HCT116 (cell line): ENCODE results near the gene TTLL11. TPM values are rescaled to one million over a fixed set of nuclear protein-coding genes. Genes with fewer than 3 reads are reported as not detected.

Experiments
- ATAC-seq: fragments of 200-7000 bp; cut with Tn5 transposase; 2 replicates; pipeline ENCODE4 v1.9.1; 2020; ENCODE audit warnings: mild to moderate bottlenecking, moderate library complexity
- BruUV-seq: library from RNA; stranded (reverse); fragments of 400-500 nt; replicated peaks from 2 replicates; lab custom pipeline; 2021; lab: Mats Ljungman, UMichigan
- CTCF ChIA-PET: fragments of 300-600 bp; sonication (Branson Sonifier 250); formaldehyde crosslinking; loops from one replicate; lab custom pipeline; 2021; ENCODE audit warnings: antibody characterized with exemption; lab: Charles Lee
- POLR2A ChIA-PET: fragments of 300-600, 350-600 bp; sonication (Branson Sonifier 250); formaldehyde crosslinking; loops from one replicate; lab custom pipeline; 2021; ENCODE audit warnings: antibody characterized with exemption; lab: Charles Lee
- RAD21 ChIA-PET, 2 experiments: fragments of 300-600 bp; sonication (Branson Sonifier 250); formaldehyde crosslinking; loops; one replicate each; lab custom pipeline; 2023; ENCODE audit warnings: low total read pairs in 2 of 2; ENCODE audit not compliant: uncharacterized antibody in 2 of 2, unreplicated experiment in 2 of 2, low non-redundant PET in 1 of 2; lab: Charles Lee
- DNase-seq: peaks from one replicate; pipeline ENCODE4 v3.0.0-alpha.2; 2010; ENCODE audit warnings: low read depth, low spot score
- H2AFZ ChIP-seq: fragments of 200-600 bp; shearing (Covaris generic), sonication (generic); 2 replicates; pipeline ENCODE4 v1.6.1; 2017; ENCODE audit warnings: low read depth, mixed run types, mixed read lengths, antibody characterized with exemption, low read length; ENCODE audit not compliant: poor library complexity, severe bottlenecking
- H3K27ac ChIP-seq: 2 replicates; pipeline ENCODE4 v1.5.1; 2012; ENCODE audit warnings: low read depth, low read length
- H3K27me3 ChIP-seq: fragments of 200-600 bp; sonication (generic); 2 replicates; pipeline ENCODE4 v1.6.1; 2016; ENCODE audit warnings: mixed run types, low read length, mixed read lengths; ENCODE audit not compliant: insufficient read depth
- H3K36me3 ChIP-seq, 2 experiments: fragments of 200-500 bp in 1 of 2; fragments of 200-600 bp in 1 of 2; sonication (Bioruptor generic) in 1 of 2; sonication (generic) in 1 of 2; 2 replicates each; pipeline versions ENCODE4 v1.5.1 to v1.6.1; 2014 to 2016; ENCODE audit warnings: low read length in 2 of 2, inconsistent platforms in 1 of 2, mixed read lengths in 1 of 2, mixed run types in 1 of 2; ENCODE audit not compliant: insufficient read depth in 2 of 2, control insufficient read depth in 1 of 2
- H3K4me1 ChIP-seq, 2 experiments: fragments of 200-600 bp in 1 of 2; sonication (generic) in 1 of 2; 2 replicates each; pipeline versions ENCODE4 v1.5.1 to v1.6.1; 2012 to 2017; ENCODE audit warnings: low read length in 2 of 2, inconsistent platforms in 1 of 2, mild to moderate bottlenecking in 1 of 2, mixed read lengths in 1 of 2, mixed run types in 1 of 2, moderate library complexity in 1 of 2; ENCODE audit not compliant: insufficient read depth in 2 of 2, control insufficient read depth in 1 of 2
- H3K4me2 ChIP-seq: fragments of 200-600 bp; sonication (generic); 2 replicates; pipeline ENCODE4 v1.6.1; 2017; ENCODE audit warnings: mixed run types, low read length, mixed read lengths
- H3K4me3 ChIP-seq, 2 experiments: fragments of 200-600 bp in 1 of 2; sonication (generic) in 1 of 2; replicated peaks in 1 of 2; 2 replicates each; pipeline ENCODE4 v1.5.1; 2011 to 2016; ENCODE audit warnings: low read length in 2 of 2, control low read depth in 1 of 2, low read depth in 1 of 2, mild to moderate bottlenecking in 1 of 2, mixed read lengths in 1 of 2, mixed run types in 1 of 2
- H3K79me2 ChIP-seq: fragments of 200-600 bp; sonication (generic); 2 replicates; pipeline ENCODE4 v1.6.1; 2017; ENCODE audit warnings: mild to moderate bottlenecking, mixed run types, low read length, moderate library complexity, mixed read lengths; ENCODE audit not compliant: insufficient read depth
- H3K9ac ChIP-seq: fragments of 200-600 bp; sonication (generic); 2 replicates; pipeline ENCODE4 v1.6.1; 2016; ENCODE audit warnings: low read length, mixed read lengths
- H3K9me2 ChIP-seq: fragments of 200-600 bp; sonication (generic), shearing (Covaris generic); 2 replicates; pipeline ENCODE4 v1.6.1; 2017; ENCODE audit warnings: mixed run types, mild to moderate bottlenecking, moderate library complexity; ENCODE audit not compliant: insufficient read depth
- H3K9me3 ChIP-seq, 2 experiments: fragments of 200-500 bp in 1 of 2; fragments of 200-600 bp in 1 of 2; sonication (Bioruptor generic) in 1 of 2; sonication (generic) in 1 of 2; 2 replicates each; pipeline ENCODE4 v1.6.1; 2014 to 2017; ENCODE audit warnings: low read length in 2 of 2, mixed read lengths in 2 of 2, inconsistent platforms in 1 of 2, low read depth in 1 of 2, mild to moderate bottlenecking in 1 of 2, mixed run types in 1 of 2, moderate library complexity in 1 of 2; ENCODE audit not compliant: control insufficient read depth in 1 of 2, insufficient read depth in 1 of 2
- H4K20me1 ChIP-seq: fragments of 200-600 bp; sonication (generic), shearing (Covaris generic); 2 replicates; pipeline ENCODE4 v1.6.1; 2017; ENCODE audit warnings: mixed run types, mild to moderate bottlenecking, moderate library complexity; ENCODE audit not compliant: insufficient read depth
- ATF3 ChIP-seq: IDR thresholded peaks from 2 replicates; pipeline ENCODE4 v1.6.1; 2012
- CBX3 ChIP-seq: IDR thresholded peaks from 2 replicates; pipeline ENCODE4 v1.6.1; 2012; ENCODE audit warnings: low read depth
- CEBPB ChIP-seq: IDR thresholded peaks from 2 replicates; pipeline ENCODE4 v1.6.1; 2012; ENCODE audit warnings: low read depth
- EGR1 ChIP-seq: IDR thresholded peaks from 2 replicates; pipeline ENCODE4 v1.6.1; 2012; ENCODE audit warnings: low read depth
- ELF1 ChIP-seq: IDR thresholded peaks from 2 replicates; pipeline ENCODE4 v1.6.1; 2012; ENCODE audit warnings: low read depth, borderline replicate concordance
- EZH2 ChIP-seq: fragments of 200-600 bp; sonication (generic); IDR thresholded peaks from 2 replicates; pipeline ENCODE4 v1.6.1; 2017; ENCODE audit warnings: antibody characterized with exemption, mixed run types
- EZH2phosphoT487 ChIP-seq: fragments of 200-600 bp; IDR thresholded peaks from 2 replicates; pipeline ENCODE4 v1.6.1; 2018; ENCODE audit warnings: antibody characterized with exemption, borderline replicate concordance
- FOSL1 ChIP-seq: IDR thresholded peaks from 2 replicates; pipeline ENCODE4 v1.6.1; 2012; ENCODE audit warnings: low read depth
- JUND ChIP-seq: IDR thresholded peaks from 2 replicates; pipeline ENCODE4 v1.6.1; 2012
- RAD21 ChIP-seq: IDR thresholded peaks from 2 replicates; pipeline ENCODE4 v1.6.1; 2012; ENCODE audit warnings: low read depth, mild to moderate bottlenecking
- REST ChIP-seq: IDR thresholded peaks from 2 replicates; pipeline ENCODE4 v1.6.1; 2012; ENCODE audit warnings: low read depth
- SP1 ChIP-seq: IDR thresholded peaks from 2 replicates; pipeline ENCODE4 v1.6.1; 2012; ENCODE audit warnings: low read depth
- SRF ChIP-seq: IDR thresholded peaks from 2 replicates; pipeline ENCODE4 v1.6.1; 2012; ENCODE audit warnings: low read depth
- YY1 ChIP-seq: IDR thresholded peaks from 2 replicates; pipeline ENCODE4 v1.6.1; 2011; ENCODE audit warnings: low read length, low read depth, moderate library complexity, mild to moderate bottlenecking; ENCODE audit not compliant: insufficient replicate concordance; ENCODE audit errors: extremely low read depth
- ZFX ChIP-seq: fragments of 450-650 bp; IDR thresholded peaks from 2 replicates; pipeline ENCODE4 v1.6.1; 2017
- intact Hi-C: fragments of 100-400 bp; cut with micrococcal nuclease; formaldehyde crosslinking; loops from 2 replicates; pipeline ENCODE4 v1.10.0; 2022
- total RNA-seq: library from RNA; stranded (reverse); gene quantifications from one replicate; pipeline ENCODE4 v1.2.1, GENCODE V29; 2021; ENCODE audit not compliant: unreplicated experiment
- TF ChIP-seq, protein P1 (sequence below): IDR thresholded peaks from 2 replicates; pipeline ENCODE4 v1.6.1; 2012
- TF ChIP-seq, protein P2 (sequence below), 3 experiments: fragments of 200-600 bp in 1 of 3; sonication (generic) in 1 of 3; IDR thresholded peaks in 2 of 3; conservative IDR thresholded peaks in 1 of 3; 2 replicates each; pipeline ENCODE4 v1.5.1; 2012 to 2017; ENCODE audit warnings: low read depth in 2 of 3, low read length in 2 of 3, antibody characterized with exemption in 1 of 3, borderline replicate concordance in 1 of 3, control low read depth in 1 of 3, mild to moderate bottlenecking in 1 of 3, mixed read lengths in 1 of 3, mixed run types in 1 of 3, moderate library complexity in 1 of 3; ENCODE audit not compliant: insufficient read depth in 1 of 3

Gene TTLL11
- total RNA-seq, 1 experiment from 2014 or later = 2.2 TPM

- no peak for TF ChIP-seq REST
- no peak for TF ChIP-seq ATF3
- no peak for TF ChIP-seq CEBPB
- TF ChIP-seq FOSL1 = no peak
- TF ChIP-seq, protein P1, sequence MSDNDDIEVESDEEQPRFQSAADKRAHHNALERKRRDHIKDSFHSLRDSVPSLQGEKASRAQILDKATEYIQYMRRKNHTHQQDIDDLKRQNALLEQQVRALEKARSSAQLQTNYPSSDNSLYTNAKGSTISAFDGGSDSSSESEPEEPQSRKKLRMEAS = no peak
- TF ChIP-seq CBX3 = no peak
- no peak for TF ChIP-seq EZH2phosphoT487
Measured at GRCh38 chr9:122040561-122041242, 52.4 kb downstream of the TTLL11 start (continued).

DNA sequence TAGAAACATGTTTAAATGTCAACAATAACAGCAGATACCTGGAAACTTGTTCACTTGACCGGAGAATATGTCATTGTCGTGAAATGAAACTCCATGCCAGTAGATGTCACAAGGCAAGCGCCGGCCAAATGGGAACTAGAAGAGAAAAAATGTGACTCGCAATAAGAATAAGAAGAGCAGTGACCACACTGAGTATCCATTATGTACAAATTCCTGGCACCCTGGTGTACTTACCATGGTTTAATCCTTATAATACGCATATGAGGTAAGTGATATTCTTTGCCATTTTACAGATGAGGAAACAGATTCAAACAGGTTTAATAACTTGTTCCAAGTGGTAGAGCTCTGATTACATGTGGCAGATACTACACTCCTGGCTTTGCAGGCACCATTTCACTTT is 53.9 kb downstream of the TTLL11 start:
- Histone ChIP-seq H3K9ac (no peak overlapping the region), H3K27me3 (no peaks in the 10 kb centered on the region), H3K27ac (no peak overlapping the region), H3K4me1 (no peaks in the 10 kb centered on the region), H2AFZ (no peak overlapping the region), H3K9me2 (no peaks in the 10 kb centered on the region), H3K9me3 (no peaks in the 10 kb centered on the region), H3K4me2 (no peak overlapping the region), H3K4me3 (no peak overlapping the region), H4K20me1 (no peaks in the 10 kb centered on the region), H3K36me3 (no peaks in the 10 kb centered on the region), H3K79me2 (no peaks in the 10 kb centered on the region)
- RAD21 ChIA-PET = no interaction called here
- POLR2A ChIA-PET = no interaction called here
- ATAC-seq = no peak
- CTCF ChIA-PET = no interaction called here
- intact Hi-C loops = no loop called here
- no TSS peak for BruUV-seq
- DNase-seq = no peak
- TF ChIP-seq, protein P1 = no peak
- TF ChIP-seq CEBPB (no peak), JUND (no peak), SP1 (no peak), EGR1 (no peak), FOSL1 (no peak), SRF (no peak), EZH2 (no peak), ZFX (no peak), RAD21 (no peak), YY1 (no peak), ELF1 (no peak), ATF3 (no peak)
- TF ChIP-seq, protein P2, sequence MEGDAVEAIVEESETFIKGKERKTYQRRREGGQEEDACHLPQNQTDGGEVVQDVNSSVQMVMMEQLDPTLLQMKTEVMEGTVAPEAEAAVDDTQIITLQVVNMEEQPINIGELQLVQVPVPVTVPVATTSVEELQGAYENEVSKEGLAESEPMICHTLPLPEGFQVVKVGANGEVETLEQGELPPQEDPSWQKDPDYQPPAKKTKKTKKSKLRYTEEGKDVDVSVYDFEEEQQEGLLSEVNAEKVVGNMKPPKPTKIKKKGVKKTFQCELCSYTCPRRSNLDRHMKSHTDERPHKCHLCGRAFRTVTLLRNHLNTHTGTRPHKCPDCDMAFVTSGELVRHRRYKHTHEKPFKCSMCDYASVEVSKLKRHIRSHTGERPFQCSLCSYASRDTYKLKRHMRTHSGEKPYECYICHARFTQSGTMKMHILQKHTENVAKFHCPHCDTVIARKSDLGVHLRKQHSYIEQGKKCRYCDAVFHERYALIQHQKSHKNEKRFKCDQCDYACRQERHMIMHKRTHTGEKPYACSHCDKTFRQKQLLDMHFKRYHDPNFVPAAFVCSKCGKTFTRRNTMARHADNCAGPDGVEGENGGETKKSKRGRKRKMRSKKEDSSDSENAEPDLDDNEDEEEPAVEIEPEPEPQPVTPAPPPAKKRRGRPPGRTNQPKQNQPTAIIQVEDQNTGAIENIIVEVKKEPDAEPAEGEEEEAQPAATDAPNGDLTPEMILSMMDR (IDR thresholded peaks at IDR 0.05 in 2 of 3, conservative IDR thresholded peaks at IDR 0.05 in 1 of 3; ENCODE audit: borderline replicate concordance in 1 of 3, insufficient read depth in 1 of 3, low read depth in 2 of 3, low read length in 2 of 3) = no peak
